ENCODE measurements around the gene COG5. TPM values are rescaled to one million over a fixed set of nuclear protein-coding genes. Genes with fewer than 3 reads are reported as not detected.

COG5 gene
- total and polyA plus RNA-seq, 10 of the 15 experiments (the other 5 are each of a cell fraction or from before 2014, with no cell fraction given), result 5.5 to 27.9 (median 15.6) TPM

- TF ChIP-seq ZNF687 (IDR thresholded peaks at IDR 0.05) (no peak), MLLT1 (IDR thresholded peaks at IDR 0.05) (no peak), NR2C2 (IDR thresholded peaks at IDR 0.05; ENCODE audit: borderline replicate concordance, control insufficient read depth, insufficient read length, low read depth) (no peak)
Measured at GRCh38 chr7:107264723-107265122, 299.0 kb downstream of the COG5 start (continued).

- ChIA-PET CTCF (interaction anchor here (1.7 kb wide), 1 partner anchor 38 kb away, joined by 3 read pairs; no protein-coding TSS in a partner anchor), RAD21 (ENCODE audit: unreplicated experiment) (no interaction called here), POLR2A (no interaction called here), SMC1A (ENCODE audit: uncharacterized antibody, unreplicated experiment) (interaction anchor here (0.8 to 0.9 kb wide), 2 partner anchors 27 to 67 kb away, joined by 3 to 4 read pairs; no protein-coding TSS in a partner anchor)
- Histone ChIP-seq H3K9me3 (replicated peaks; ENCODE audit: control insufficient read depth, insufficient read depth, low read length) (no peaks in the 10 kb centered on the region), H3K36me3 (ENCODE audit: control insufficient read depth in 2 of 2, insufficient read depth in 2 of 2, low read length in 1 of 2) (no peaks in the 10 kb centered on the region), H4K20me1 (ENCODE audit: control insufficient read depth, insufficient read depth) (no peaks in the 10 kb centered on the region), H3K9ac (ENCODE audit: control insufficient read depth, insufficient read depth, low read length) (no peak overlapping the region), H3K27me3 (replicated peaks in 1 of 2; ENCODE audit: control insufficient read depth in 2 of 2, insufficient read depth in 2 of 2, low read length in 1 of 2) (no peaks in the 10 kb centered on the region), H3K4me1 (ENCODE audit: control insufficient read depth, insufficient read depth, low read length) (no peaks in the 10 kb centered on the region), H3K4me2 (ENCODE audit: control insufficient read depth, insufficient read depth) (no peak overlapping the region), H3K4me3 (no peak overlapping the region), H3K79me2 (ENCODE audit: control insufficient read depth, insufficient read depth, low read length) (no peaks in the 10 kb centered on the region), H3K27ac (ENCODE audit: control insufficient read depth, insufficient read depth) (no peak overlapping the region), H2AFZ (ENCODE audit: control insufficient read depth, low read depth, low read length) (no peak overlapping the region)
- intact Hi-C loops (cut with micrococcal nuclease; ENCODE audit: unreplicated experiment) (no loop called here), in situ Hi-C loops (cut with MboI) (no loop called here)
- TF ChIP-seq TBL1XR1 (IDR thresholded peaks at IDR 0.05; ENCODE audit: low read depth, low read length), result no peak
- no peak for TF ChIP-seq CEBPZ (IDR thresholded peaks at IDR 0.05; ENCODE audit: low read depth, low read length)
- TF ChIP-seq YY1 (IDR thresholded peaks at IDR 0.05; ENCODE audit: low read depth, low read length), result no peak
- TF ChIP-seq ESRRA (IDR thresholded peaks at IDR 0.05; ENCODE audit: low read length), result no peak
- no peak for TF ChIP-seq PAX5 (IDR thresholded peaks at IDR 0.05; ENCODE audit: borderline replicate concordance, low read depth, low read length)
- TF ChIP-seq NKRF (conservative IDR thresholded peaks at IDR 0.05), result no peak
- no peak for TF ChIP-seq ZNF274 (IDR thresholded peaks at IDR 0.05; ENCODE audit: insufficient read depth, insufficient read length)
- no peak for TF ChIP-seq ZNF24 (IDR thresholded peaks at IDR 0.05)
- TF ChIP-seq SUPT20H (IDR thresholded peaks at IDR 0.05; ENCODE audit: borderline replicate concordance, control insufficient read depth, low read depth, low read length), result no peak
- no peak for FAIRE-seq
- WGBS (ENCODE audit: insufficient coverage, insufficient replicate concordance, low lambda C conversion rate, missing lambda C conversion rate), result 91% methylated on average over 2 of the region's 2 CpGs
- no peak for ATAC-seq
- BruUV-seq (replicated peaks), result no TSS peak
- DNase-seq (ENCODE audit: low read depth, low spot score), result no peak
Measured at GRCh38 chr7:107262857-107263256, 300.9 kb downstream of the COG5 start.
